Measurements from ENCODE around the gene CCDC57. TPM values are rescaled to one million over a fixed set of nuclear protein-coding genes. Genes with fewer than 3 reads are reported as not detected.

The CCDC57 gene
- total and polyA plus RNA-seq, 12 donors = 7.0 to 34.5 (median 10.7) TPM

DNA sequence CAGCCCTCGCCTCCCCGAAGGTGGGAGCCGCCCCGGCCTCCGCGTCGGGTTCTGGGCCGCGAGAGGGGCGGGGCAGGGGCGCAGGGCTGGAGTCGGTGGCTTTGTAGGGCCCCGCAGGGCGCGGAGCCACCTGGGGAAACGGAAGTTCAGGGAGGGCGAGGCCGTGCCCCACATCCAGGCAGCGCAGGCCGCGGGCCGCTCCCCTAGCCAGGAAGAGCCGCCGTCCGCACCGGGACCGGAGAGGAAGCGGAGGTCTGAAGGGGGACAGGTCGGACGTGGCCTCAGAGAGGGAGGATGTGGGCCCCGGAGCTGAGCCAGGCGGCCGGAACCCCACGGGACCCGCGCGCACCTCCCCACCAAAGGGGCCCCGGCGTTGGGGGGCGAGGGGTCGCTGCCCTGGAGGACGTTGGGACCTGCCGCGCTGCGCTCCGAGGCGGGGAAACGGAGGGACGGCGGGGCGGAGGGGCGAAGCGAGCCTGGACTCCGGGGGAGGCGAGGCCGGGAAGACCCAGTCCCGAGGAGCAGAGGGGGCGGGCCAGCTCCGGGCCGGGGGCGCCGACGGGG is 15.7 kb upstream of the CCDC57 start:
- TF ChIP-seq, protein P1, sequence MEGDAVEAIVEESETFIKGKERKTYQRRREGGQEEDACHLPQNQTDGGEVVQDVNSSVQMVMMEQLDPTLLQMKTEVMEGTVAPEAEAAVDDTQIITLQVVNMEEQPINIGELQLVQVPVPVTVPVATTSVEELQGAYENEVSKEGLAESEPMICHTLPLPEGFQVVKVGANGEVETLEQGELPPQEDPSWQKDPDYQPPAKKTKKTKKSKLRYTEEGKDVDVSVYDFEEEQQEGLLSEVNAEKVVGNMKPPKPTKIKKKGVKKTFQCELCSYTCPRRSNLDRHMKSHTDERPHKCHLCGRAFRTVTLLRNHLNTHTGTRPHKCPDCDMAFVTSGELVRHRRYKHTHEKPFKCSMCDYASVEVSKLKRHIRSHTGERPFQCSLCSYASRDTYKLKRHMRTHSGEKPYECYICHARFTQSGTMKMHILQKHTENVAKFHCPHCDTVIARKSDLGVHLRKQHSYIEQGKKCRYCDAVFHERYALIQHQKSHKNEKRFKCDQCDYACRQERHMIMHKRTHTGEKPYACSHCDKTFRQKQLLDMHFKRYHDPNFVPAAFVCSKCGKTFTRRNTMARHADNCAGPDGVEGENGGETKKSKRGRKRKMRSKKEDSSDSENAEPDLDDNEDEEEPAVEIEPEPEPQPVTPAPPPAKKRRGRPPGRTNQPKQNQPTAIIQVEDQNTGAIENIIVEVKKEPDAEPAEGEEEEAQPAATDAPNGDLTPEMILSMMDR (IDR thresholded peaks at IDR 0.05) = no peak
- H3K4me1 ChIP-seq = peaks cover 16 to 74% (median 58%) of the 10 kb centered on the region in 9 donors
- intact Hi-C loops (cut with DNase I) = no loop called here
- DNase-seq (peak in 1 of 2 donors; percentile 66), ATAC-seq (peak in 4 of 8 donors; percentile 0 to 17 (median 6))
- no peaks in the 10 kb centered on the region for H3K27me3 ChIP-seq
- H3K36me3 ChIP-seq = peaks cover 0 to 5% (median 0%) of the 10 kb centered on the region in 9 donors
- H3K9me3 ChIP-seq = no peaks in the 10 kb centered on the region
- peak overlapping the region in 9 of 10 donors; percentile 46 to 88 (median 55) for H3K4me3 ChIP-seq
- 23 to 33% methylated on average over 46 to 62 of the region's 63 CpGs for WGBS, 2 donors
- H3K27ac ChIP-seq = peak overlapping the region; percentile 85 to 100 (median 97)

DNA sequence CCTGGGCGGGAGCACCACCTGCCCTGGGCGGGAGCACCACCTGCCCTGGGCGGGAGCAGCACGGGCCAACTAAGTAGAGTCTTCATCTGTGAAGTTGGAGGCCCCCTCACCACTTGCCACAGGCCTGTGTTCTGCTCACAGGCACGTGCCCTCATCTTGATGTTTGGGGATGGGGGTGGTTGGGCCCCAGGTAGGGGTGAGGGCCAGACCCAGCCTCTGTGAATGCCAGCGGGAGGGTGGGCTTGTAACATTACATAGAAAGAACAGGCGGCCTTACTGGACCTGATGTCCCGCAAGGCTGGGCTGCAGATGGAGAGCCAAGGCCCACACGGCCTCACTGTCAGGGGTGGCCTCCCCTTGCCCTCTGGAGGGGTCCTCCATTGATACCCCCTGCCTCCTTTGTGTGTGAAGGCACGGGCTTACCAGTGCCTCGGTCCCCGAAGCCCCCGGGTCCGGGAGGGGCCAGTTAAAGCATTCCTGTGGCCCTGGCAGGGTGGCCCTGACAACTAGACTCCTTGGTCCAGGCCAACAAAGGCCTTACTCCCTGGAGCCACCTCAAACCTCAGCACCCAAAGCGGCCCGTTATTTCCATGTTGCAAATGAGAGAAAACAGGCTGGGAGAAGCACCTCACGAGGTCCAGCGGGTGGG is 15.1 kb upstream of the CCDC57 start:
- H3K9me3 ChIP-seq = no peaks in the 10 kb centered on the region
- intact Hi-C loops (cut with DNase I) = no loop called here
- peaks cover 16 to 68% (median 58%) of the 10 kb centered on the region in 9 donors for H3K4me1 ChIP-seq
- 79% methylated on average over 18 of the region's 18 CpGs for WGBS, 2 donors
- no peaks in the 10 kb centered on the region for H3K36me3 ChIP-seq
- ATAC-seq (no peak), DNase-seq (no peak)
- TF ChIP-seq, protein P1 (IDR thresholded peaks at IDR 0.05) = no peak
- peak overlapping the region in 9 of 10 donors; percentile 46 to 88 (median 55) for H3K4me3 ChIP-seq
- H3K27me3 ChIP-seq = no peaks in the 10 kb centered on the region
- H3K27ac ChIP-seq = peak overlapping the region; percentile 85 to 100 (median 97)

DNA sequence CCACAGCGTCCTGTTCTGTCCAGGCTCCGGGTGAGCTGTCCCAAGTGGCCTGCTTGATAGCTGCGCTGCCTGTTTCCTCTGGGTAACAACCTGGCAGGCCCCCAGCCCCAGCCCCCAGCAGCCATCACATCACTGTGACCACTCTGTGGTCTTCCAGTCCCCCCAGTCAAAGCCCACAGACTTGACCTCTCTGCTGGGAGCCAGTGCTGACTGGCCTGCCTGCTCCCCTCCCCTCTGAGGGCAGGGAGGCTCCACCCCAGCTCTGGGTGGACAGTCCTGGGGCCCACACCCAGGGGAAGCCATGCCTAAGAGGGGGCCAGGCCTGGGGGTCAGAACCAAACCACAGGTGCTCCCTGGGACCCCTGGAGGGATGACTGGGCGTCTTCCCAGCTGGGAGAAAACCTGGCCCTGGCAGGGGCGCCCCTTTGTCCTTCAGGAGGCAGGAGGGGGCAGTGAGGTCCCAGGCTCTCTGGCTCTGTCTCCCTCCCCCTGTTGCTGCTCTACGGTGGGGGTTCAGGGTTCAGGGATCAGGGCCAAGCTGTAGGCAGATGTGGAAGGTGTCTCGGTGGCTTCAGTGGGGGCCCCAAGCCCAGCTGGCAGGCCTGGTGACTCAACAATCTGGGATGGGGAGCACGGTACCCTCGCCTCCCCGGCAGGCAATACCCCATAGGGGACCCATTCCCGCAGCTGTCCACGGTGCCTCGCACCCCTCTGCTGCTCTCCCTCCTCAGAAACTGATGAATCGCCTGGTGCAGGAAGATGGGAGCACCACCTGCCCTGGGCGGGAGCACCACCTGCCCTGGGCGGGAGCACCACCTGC is 14.4 kb upstream of the CCDC57 start:
- H3K4me3 ChIP-seq = no peak overlapping the region
- 83 to 89% methylated on average over 15 to 16 of the region's 16 CpGs for WGBS, 2 donors
- ATAC-seq (no peak), DNase-seq (no peak)
- H3K9me3 ChIP-seq = no peaks in the 10 kb centered on the region
- no peaks in the 10 kb centered on the region for H3K36me3 ChIP-seq
- H3K4me1 ChIP-seq = peaks cover 11 to 60% (median 51%) of the 10 kb centered on the region in 9 donors
- TF ChIP-seq, protein P1 (IDR thresholded peaks at IDR 0.05) = no peak
- peak overlapping the region in 4 of 10 donors; percentile 6 to 100 (median 56) for H3K27ac ChIP-seq
- intact Hi-C loops (cut with DNase I) = no loop called here
- H3K27me3 ChIP-seq = no peaks in the 10 kb centered on the region

DNA sequence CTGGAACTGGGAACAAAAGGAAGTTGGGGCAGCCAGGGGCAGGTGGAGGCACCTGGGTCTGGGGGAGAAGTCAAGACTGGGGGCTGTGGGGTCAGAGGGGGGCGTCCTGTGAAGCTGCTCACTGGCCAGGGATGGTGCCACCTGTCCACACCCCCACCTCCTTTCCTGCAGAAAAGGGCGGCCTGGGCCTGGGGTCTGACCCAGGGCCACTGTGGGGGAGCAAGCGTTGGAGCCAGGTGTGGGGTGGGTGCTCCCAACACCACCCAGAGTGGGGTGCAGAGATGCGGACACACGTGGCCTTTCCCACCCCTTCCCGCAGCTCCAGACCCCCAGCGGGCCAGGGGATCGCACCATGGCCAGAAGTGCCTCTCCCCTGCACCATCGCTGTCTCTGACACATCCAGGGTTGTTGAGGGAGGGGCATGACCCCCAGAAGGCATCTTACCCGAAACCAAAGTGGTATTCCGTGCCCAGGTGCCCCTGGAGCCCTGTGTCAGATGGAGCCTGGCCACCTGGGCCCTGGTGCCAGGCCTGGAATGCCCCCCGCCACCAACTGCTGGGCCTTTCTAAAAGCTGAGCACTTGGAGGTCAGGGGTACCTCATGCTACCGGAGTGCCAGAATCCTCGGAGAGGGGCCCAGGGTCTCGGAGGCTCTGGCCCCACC is 13.6 kb upstream of the CCDC57 start:
- Histone ChIP-seq H3K27ac (peak overlapping the region in 4 of 10 donors; percentile 6 to 58 (median 48)), H3K36me3 (no peaks in the 10 kb centered on the region), H3K9me3 (no peaks in the 10 kb centered on the region), H3K27me3 (no peaks in the 10 kb centered on the region), H3K4me1 (peaks cover 4 to 53% (median 44%) of the 10 kb centered on the region in 9 donors), H3K4me3 (no peak overlapping the region)
- ATAC-seq = no peak
- TF ChIP-seq, protein P1 (IDR thresholded peaks at IDR 0.05) = no peak
- DNase-seq = no peak
- intact Hi-C loops (cut with DNase I) = no loop called here
- 85 to 90% methylated on average over 14 to 15 of the region's 15 CpGs for WGBS, 2 donors

Measured in heart right ventricle (tissue), 16 donors.